ENCODE results near the gene LOX. TPM values are rescaled to one million over a fixed set of nuclear protein-coding genes. Genes with fewer than 3 reads are reported as not detected.

The LOX gene
- total RNA-seq, 6 experiments from 2014 or later: 0.97 to 11.8 (median 2.2) TPM

DNA sequence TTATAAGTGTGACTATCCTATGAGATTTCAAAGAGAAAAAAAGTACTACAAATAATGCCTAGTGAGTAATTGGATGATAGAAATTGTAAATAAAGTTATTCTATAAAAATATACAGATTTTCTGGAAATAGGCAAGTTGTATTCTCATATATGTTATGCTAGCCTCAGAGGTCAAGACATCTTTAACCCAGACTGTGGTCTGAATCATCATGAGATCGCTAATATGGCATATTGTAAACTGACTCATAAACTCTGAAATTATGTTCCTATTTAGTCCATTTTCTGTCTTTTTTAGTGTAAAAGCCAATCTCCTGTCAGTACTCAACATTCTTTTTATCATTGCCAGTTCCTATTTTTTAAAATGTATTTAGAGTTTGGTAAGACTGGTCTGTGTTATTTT is 14.2 kb downstream of the LOX start:
- H3K4me1 ChIP-seq: no peaks in the 10 kb centered on the region
- H3K36me3 ChIP-seq: no peaks in the 10 kb centered on the region
- DNase-seq (no peak), ATAC-seq (no peak)
- TF ChIP-seq CTCF (IDR thresholded peaks at IDR 0.05) (no peak), POLR2A (IDR thresholded peaks at IDR 0.05) (no peak)
- H3K27ac ChIP-seq: no peak overlapping the region
- H3K4me3 ChIP-seq: no peak overlapping the region
- intact Hi-C loops (cut with DNase I): no loop called here
- H3K27me3 ChIP-seq: no peaks in the 10 kb centered on the region
- WGBS (ENCODE audit: insufficient coverage, low coverage, low lambda C conversion rate, missing lambda C conversion rate): 91% methylated on average over 1 of the region's 1 CpG
- no peaks in the 10 kb centered on the region for H3K9me3 ChIP-seq

- intact Hi-C loops (cut with DNase I): no loop called here
- Histone ChIP-seq H3K9me3 (no peaks in the 10 kb centered on the region), H3K27ac (no peak overlapping the region), H3K36me3 (no peaks in the 10 kb centered on the region), H3K4me3 (no peak overlapping the region), H3K4me1 (no peaks in the 10 kb centered on the region), H3K27me3 (no peaks in the 10 kb centered on the region)
- WGBS (ENCODE audit: insufficient coverage, low coverage, low lambda C conversion rate, missing lambda C conversion rate): 65% methylated on average over 1 of the region's 1 CpG
- ATAC-seq (no peak), DNase-seq (no peak)
- TF ChIP-seq CTCF (IDR thresholded peaks at IDR 0.05) (no peak), POLR2A (IDR thresholded peaks at IDR 0.05) (no peak)
Observed at GRCh38 chr5:122062205-122062604, 15.9 kb downstream of the LOX start.

GRCh38 chr5:122056913-122057312 is 21.1 kb downstream of the LOX start:
- DNase-seq (no peak), ATAC-seq (no peak)

DNA sequence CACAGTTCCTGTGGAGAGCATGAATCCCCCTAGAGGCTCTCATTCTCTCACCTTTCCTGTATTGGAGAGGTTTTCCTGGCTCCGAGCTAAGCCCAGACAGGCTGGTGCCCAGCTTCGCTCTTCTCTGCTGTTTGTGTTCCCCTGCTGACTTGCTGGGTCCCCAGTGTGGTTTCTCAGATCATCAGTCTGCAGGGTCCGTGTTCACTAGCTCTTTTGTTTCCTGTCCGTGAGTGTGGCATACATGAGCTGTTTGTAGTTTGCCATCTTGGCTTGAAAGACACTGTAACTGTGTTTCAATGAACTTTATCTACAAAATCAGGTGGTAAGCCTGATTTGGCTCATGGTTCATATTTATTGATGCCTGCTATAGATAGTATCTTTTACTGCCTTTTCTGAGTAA is 23.8 kb downstream of the LOX start:
- DNase-seq (no peak), ATAC-seq (no peak)
- Histone ChIP-seq H3K27me3 (no peaks in the 10 kb centered on the region), H3K27ac (no peak overlapping the region), H3K36me3 (no peaks in the 10 kb centered on the region), H3K4me1 (no peaks in the 10 kb centered on the region), H3K4me3 (no peak overlapping the region), H3K9me3 (no peaks in the 10 kb centered on the region)
- TF ChIP-seq POLR2A (IDR thresholded peaks at IDR 0.05): no peak
- 60% methylated on average over 1 of the region's 4 CpGs for WGBS (ENCODE audit: insufficient coverage, low coverage, low lambda C conversion rate, missing lambda C conversion rate)
- intact Hi-C loops (cut with DNase I): no loop called here

More at GRCh38 chr5:122056913-122057312, 21.1 kb downstream of the LOX start:
- Histone ChIP-seq H3K9me3 (no peaks in the 10 kb centered on the region), H3K4me1 (no peaks in the 10 kb centered on the region), H3K4me3 (no peak overlapping the region), H3K36me3 (no peaks in the 10 kb centered on the region), H3K27ac (no peak overlapping the region), H3K27me3 (no peaks in the 10 kb centered on the region)
- no peak for TF ChIP-seq CTCF (IDR thresholded peaks at IDR 0.05)
- TF ChIP-seq POLR2A (IDR thresholded peaks at IDR 0.05): no peak
- intact Hi-C loops (cut with DNase I): no loop called here

DNA sequence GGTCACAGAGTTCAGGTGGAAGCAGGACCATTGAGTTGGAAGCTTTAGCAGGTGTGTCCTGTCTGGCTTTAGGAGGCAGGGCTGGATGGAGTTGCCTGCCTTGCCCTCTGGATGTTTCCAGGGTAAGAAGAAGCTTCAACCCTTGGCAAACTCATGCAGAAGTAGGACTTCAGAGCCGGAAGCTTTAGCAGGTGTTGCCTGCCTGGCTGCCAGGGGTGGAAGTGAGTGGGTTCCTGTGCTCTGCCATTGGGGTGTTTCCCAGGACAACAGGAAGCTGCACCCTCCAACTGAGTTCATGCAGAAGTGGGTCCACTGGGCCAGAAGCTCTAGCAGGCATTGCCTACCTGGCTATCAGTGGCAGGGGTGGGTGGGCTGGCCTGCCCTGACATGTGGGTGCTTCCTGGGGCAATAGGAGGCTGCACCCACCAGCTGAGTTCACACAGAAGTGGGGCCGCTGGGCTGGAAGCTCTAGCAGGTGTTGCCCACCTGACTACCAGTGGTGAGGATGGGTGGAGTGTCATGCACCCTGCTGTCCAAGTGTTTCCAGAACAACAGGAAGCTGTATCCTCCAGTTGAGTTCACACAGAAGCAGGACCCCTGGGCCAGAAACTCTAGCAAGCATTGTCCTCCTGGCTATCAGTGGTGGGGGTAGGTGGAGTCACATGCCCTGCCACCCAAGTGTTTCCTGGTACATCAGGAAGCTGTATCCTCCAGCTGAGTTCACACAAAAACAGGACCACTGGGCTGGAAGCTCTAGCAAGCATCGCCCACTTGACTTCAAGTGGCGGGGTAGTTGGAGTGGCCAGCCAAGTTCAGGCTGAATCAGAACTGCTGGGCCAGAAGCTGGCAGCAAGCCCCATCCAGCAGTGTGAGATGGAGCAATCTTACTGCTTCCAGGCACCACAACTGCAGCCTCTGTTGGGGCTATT is 24.6 kb downstream of the LOX start:
- Histone ChIP-seq H3K27ac (no peak overlapping the region), H3K36me3 (no peaks in the 10 kb centered on the region), H3K4me3 (no peak overlapping the region), H3K27me3 (no peaks in the 10 kb centered on the region), H3K4me1 (no peaks in the 10 kb centered on the region), H3K9me3 (no peaks in the 10 kb centered on the region)
- no CpG with 5 or more reads among the region's 4 CpGs for WGBS (ENCODE audit: insufficient coverage, low coverage, low lambda C conversion rate, missing lambda C conversion rate)
- TF ChIP-seq POLR2A (IDR thresholded peaks at IDR 0.05): no peak
- no peak for TF ChIP-seq CTCF (IDR thresholded peaks at IDR 0.05)
- no peak for DNase-seq
- ATAC-seq: no peak
- intact Hi-C loops (cut with DNase I): no loop called here
